ENCODE data around the gene LASP1NB.

Gene LASP1NB

GRCh38 chr17:38960402-38960801 lies 35.0 kb downstream of the LASP1NB start (continued):
- TF ChIP-seq TAF1 (conservative IDR thresholded peaks at IDR 0.05), result no peak
- no peak for TF ChIP-seq EGR1 (IDR thresholded peaks at IDR 0.05; ENCODE audit: low read depth in 2 of 2)
- no peak for TF ChIP-seq JUND (IDR thresholded peaks at IDR 0.05)
- no peak for TF ChIP-seq RAD21 (IDR thresholded peaks at IDR 0.05)
- TF ChIP-seq HNF4A (conservative IDR thresholded peaks at IDR 0.05), result no peak
- TF ChIP-seq SP1 (IDR thresholded peaks at IDR 0.05), result no peak

- H3K9me3 ChIP-seq (ENCODE audit: control insufficient read depth in 4 of 4, low read length in 3 of 4), result no peaks in the 10 kb centered on the region
- H3K4me3 ChIP-seq (ENCODE audit: low read depth in 1 of 3, low read length in 3 of 3), result no peak overlapping the region
- no peaks in the 10 kb centered on the region for H3K27me3 ChIP-seq (ENCODE audit: control insufficient read depth in 4 of 4, insufficient read depth in 4 of 4, low read length in 3 of 4)
- H3K36me3 ChIP-seq (ENCODE audit: control insufficient read depth in 4 of 4, insufficient read depth in 3 of 4, low read depth in 1 of 4, low read length in 3 of 4), result no peaks in the 10 kb centered on the region
- TF ChIP-seq RXRA (IDR thresholded peaks at IDR 0.05) (no peak), GABPA (IDR thresholded peaks at IDR 0.05 in 1 of 2, conservative IDR thresholded peaks at IDR 0.05 in 1 of 2) (no peak), TAF1 (conservative IDR thresholded peaks at IDR 0.05) (no peak), NR2F2 (IDR thresholded peaks at IDR 0.05) (no peak), ZBTB33 (IDR thresholded peaks at IDR 0.05) (no peak), SP1 (IDR thresholded peaks at IDR 0.05) (no peak), MAX (IDR thresholded peaks at IDR 0.05) (no peak), EGR1 (IDR thresholded peaks at IDR 0.05; ENCODE audit: low read depth in 2 of 2) (no peak), FOXA1 (IDR thresholded peaks at IDR 0.05) (no peak)
- no peak for DNase-seq (ENCODE audit: low spot score)
- WGBS, result 74% methylated on average over 4 of the region's 4 CpGs
- no peak overlapping the region for H3K27ac ChIP-seq (ENCODE audit: low read depth in 1 of 2, low read length in 2 of 2)
- H3K4me1 ChIP-seq (ENCODE audit: control insufficient read depth in 4 of 4, insufficient read depth in 4 of 4, low read length in 3 of 4), result no peaks in the 10 kb centered on the region
- H3K9ac ChIP-seq (ENCODE audit: low read depth in 1 of 2, low read length in 2 of 2), result no peak overlapping the region
These were observed 36.0 kb downstream of the LASP1NB start for GRCh38 chr17:38961413-38961812.

- H3K27me3 ChIP-seq (ENCODE audit: control insufficient read depth in 4 of 4, insufficient read depth in 4 of 4, low read length in 3 of 4), result no peaks in the 10 kb centered on the region
- peak; percentile 79 for DNase-seq (ENCODE audit: low spot score)
- no peaks in the 10 kb centered on the region for H3K36me3 ChIP-seq (ENCODE audit: control insufficient read depth in 4 of 4, insufficient read depth in 3 of 4, low read depth in 1 of 4, low read length in 3 of 4)
- peak; percentile 32 for TF ChIP-seq ZBTB33 (IDR thresholded peaks at IDR 0.05)
- peak; percentile 83 for TF ChIP-seq TAF1 (conservative IDR thresholded peaks at IDR 0.05)
- TF ChIP-seq NR2F2 (IDR thresholded peaks at IDR 0.05), result peak; percentile 11
- peak; percentile 33 to 41 for TF ChIP-seq RXRA (IDR thresholded peaks at IDR 0.05)
- TF ChIP-seq ATF3 (IDR thresholded peaks at IDR 0.05), result no peak
- peak; percentile 72 for TF ChIP-seq REST (IDR thresholded peaks at IDR 0.05)
- TF ChIP-seq HNF4A (conservative IDR thresholded peaks at IDR 0.05), result peak in 1 of 2 donors; percentile 46
- peak; percentile 62 for TF ChIP-seq SP1 (IDR thresholded peaks at IDR 0.05)
- peak; percentile 63 to 64 for TF ChIP-seq EGR1 (IDR thresholded peaks at IDR 0.05; ENCODE audit: low read depth in 2 of 2)
- TF ChIP-seq FOXA2 (IDR thresholded peaks at IDR 0.05), result no peak
- peak; percentile 92 for TF ChIP-seq YY1 (IDR thresholded peaks at IDR 0.05)
- TF ChIP-seq GABPA (IDR thresholded peaks at IDR 0.05 in 1 of 2, conservative IDR thresholded peaks at IDR 0.05 in 1 of 2), result peak in 1 of 2 donors; percentile 20
- peak; percentile 79 for TF ChIP-seq MAX (IDR thresholded peaks at IDR 0.05)
- TF ChIP-seq RAD21 (IDR thresholded peaks at IDR 0.05), result peak; percentile 53 to 68
- TF ChIP-seq HNF4G (IDR thresholded peaks at IDR 0.05), result no peak
- TF ChIP-seq FOXA1 (IDR thresholded peaks at IDR 0.05), result no peak
- TF ChIP-seq JUND (IDR thresholded peaks at IDR 0.05), result no peak
- peak; percentile 4 for TF ChIP-seq CTCF (IDR thresholded peaks at IDR 0.05; ENCODE audit: low read depth, low read length, missing input control)
- WGBS, result 18% methylated on average over 21 of the region's 21 CpGs
- H3K9me3 ChIP-seq (ENCODE audit: control insufficient read depth in 4 of 4, low read length in 3 of 4), result no peaks in the 10 kb centered on the region
- H3K27ac ChIP-seq (ENCODE audit: low read depth in 1 of 2, low read length in 2 of 2), result peak within 1 kb of the TSS; percentile 61 to 64
- peaks cover 0 to 2% (median 0%) of the 10 kb centered on the region in 4 donors for H3K4me1 ChIP-seq (ENCODE audit: control insufficient read depth in 4 of 4, insufficient read depth in 4 of 4, low read length in 3 of 4)
- H3K4me3 ChIP-seq (ENCODE audit: low read depth in 1 of 3, low read length in 3 of 3), result peak within 1 kb of the TSS in 2 of 3 donors; percentile 31 to 35
- H3K9ac ChIP-seq (ENCODE audit: low read depth in 1 of 2, low read length in 2 of 2), result peak within 1 kb of the TSS in 1 of 2 donors; percentile 80
These were observed 41.9 kb downstream of the LASP1NB start, which contains the start of gene FBXO47 for GRCh38 chr17:38967290-38967738. TSS of gene FBXO47 (minus strand) at chr17:38967403. CDS start at chr17:38963025, 4,378 bp downstream.
